ENCODE results near the gene CLDN7.

DNA sequence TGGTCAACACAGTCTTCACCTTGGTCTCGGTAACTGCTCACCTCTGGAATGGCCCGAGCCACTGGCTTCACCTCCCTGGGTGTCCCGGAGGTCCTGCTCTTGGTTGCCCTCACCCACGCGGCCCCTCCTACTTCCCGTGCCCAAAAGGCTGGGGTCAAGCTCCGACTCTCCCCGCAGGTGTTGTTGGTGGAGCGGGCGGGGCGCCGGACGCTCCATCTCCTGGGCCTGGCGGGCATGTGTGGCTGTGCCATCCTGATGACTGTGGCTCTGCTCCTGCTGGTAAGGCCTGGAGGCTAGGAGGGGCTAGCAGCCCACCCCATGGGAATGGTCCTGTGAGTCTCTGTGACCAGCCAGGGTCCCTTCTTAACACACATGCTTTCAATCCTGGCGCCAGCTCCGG lies 22.6 kb upstream of the CLDN7 start:
- TF ChIP-seq, protein P1, sequence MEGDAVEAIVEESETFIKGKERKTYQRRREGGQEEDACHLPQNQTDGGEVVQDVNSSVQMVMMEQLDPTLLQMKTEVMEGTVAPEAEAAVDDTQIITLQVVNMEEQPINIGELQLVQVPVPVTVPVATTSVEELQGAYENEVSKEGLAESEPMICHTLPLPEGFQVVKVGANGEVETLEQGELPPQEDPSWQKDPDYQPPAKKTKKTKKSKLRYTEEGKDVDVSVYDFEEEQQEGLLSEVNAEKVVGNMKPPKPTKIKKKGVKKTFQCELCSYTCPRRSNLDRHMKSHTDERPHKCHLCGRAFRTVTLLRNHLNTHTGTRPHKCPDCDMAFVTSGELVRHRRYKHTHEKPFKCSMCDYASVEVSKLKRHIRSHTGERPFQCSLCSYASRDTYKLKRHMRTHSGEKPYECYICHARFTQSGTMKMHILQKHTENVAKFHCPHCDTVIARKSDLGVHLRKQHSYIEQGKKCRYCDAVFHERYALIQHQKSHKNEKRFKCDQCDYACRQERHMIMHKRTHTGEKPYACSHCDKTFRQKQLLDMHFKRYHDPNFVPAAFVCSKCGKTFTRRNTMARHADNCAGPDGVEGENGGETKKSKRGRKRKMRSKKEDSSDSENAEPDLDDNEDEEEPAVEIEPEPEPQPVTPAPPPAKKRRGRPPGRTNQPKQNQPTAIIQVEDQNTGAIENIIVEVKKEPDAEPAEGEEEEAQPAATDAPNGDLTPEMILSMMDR (optimal IDR thresholded peaks at IDR 0.05 in 1 of 3, IDR thresholded peaks at IDR 0.05 in 1 of 3, conservative IDR thresholded peaks at IDR 0.05 in 1 of 3; ENCODE audit: extremely low read depth in 1 of 3, insufficient read depth in 2 of 3, low read length in 3 of 3), result no peak
- no peak for TF ChIP-seq EZH2 (IDR thresholded peaks at IDR 0.05; ENCODE audit: low read length)
